Osteocyte (in vitro differentiated cells): ENCODE data around the gene SLIRP. TPM values are rescaled to one million over a fixed set of nuclear protein-coding genes. Genes with fewer than 3 reads are reported as not detected.

Experiments used
- DNase-seq: peaks from one replicate; pipeline ENCODE4 v3.0.0; 2021; ENCODE audit warnings: mixed read lengths; ENCODE audit not compliant: unreplicated experiment; ENCODE audit errors: extremely low spot score
- H3K27ac Mint-ChIP-seq: one replicate; pipeline ENCODE4 v1.8.0; 2021; ENCODE audit warnings: mild to moderate bottlenecking, mixed read lengths; ENCODE audit not compliant: unreplicated experiment
- H3K27me3 Mint-ChIP-seq: one replicate; pipeline ENCODE4 v1.8.0; 2021; ENCODE audit warnings: mixed read lengths; ENCODE audit not compliant: unreplicated experiment
- H3K36me3 Mint-ChIP-seq: one replicate; pipeline ENCODE4 v1.8.0; 2021; ENCODE audit warnings: mixed read lengths; ENCODE audit not compliant: unreplicated experiment
- H3K4me1 Mint-ChIP-seq: one replicate; pipeline ENCODE4 v1.8.0; 2021; ENCODE audit warnings: mixed read lengths; ENCODE audit not compliant: unreplicated experiment
- H3K4me3 Mint-ChIP-seq: one replicate; pipeline ENCODE4 v1.8.0; 2021; ENCODE audit warnings: mild to moderate bottlenecking, moderate library complexity, mixed read lengths; ENCODE audit not compliant: unreplicated experiment
- H3K9me3 Mint-ChIP-seq: one replicate; pipeline ENCODE4 v1.8.0; 2021; ENCODE audit warnings: mixed read lengths; ENCODE audit not compliant: unreplicated experiment
- CTCF ChIP-seq: fragments of 200-600 bp; sonication (generic); IDR thresholded peaks from 2 replicates; pipeline ENCODE4 v1.5.0; 2021; ENCODE audit warnings: antibody characterized with exemption, mild to moderate bottlenecking, moderate library complexity
- total RNA-seq: library from RNA; stranded (reverse); gene quantifications from 2 replicates; pipeline ENCODE4 v1.2.1, GENCODE V29; 2021

SLIRP gene
- total RNA-seq, 1 donor from 2014 or later, result 76.2 TPM

GRCh38 chr14:77714926-77715325 is 7.0 kb downstream of the SLIRP start:
- H3K4me3 Mint-ChIP-seq, result no peak overlapping the region
- DNase-seq, result no peak
- no peaks in the 10 kb centered on the region for H3K27me3 Mint-ChIP-seq
- peaks cover 35% of the 10 kb centered on the region for H3K36me3 Mint-ChIP-seq
- no peak overlapping the region for H3K27ac Mint-ChIP-seq
- H3K9me3 Mint-ChIP-seq, result no peaks in the 10 kb centered on the region
- no peak for TF ChIP-seq CTCF
- H3K4me1 Mint-ChIP-seq, result no peaks in the 10 kb centered on the region

- Mint-ChIP-seq H3K27me3 (no peaks in the 10 kb centered on the region), H3K4me1 (no peaks in the 10 kb centered on the region), H3K9me3 (no peaks in the 10 kb centered on the region), H3K27ac (no peak overlapping the region), H3K4me3 (no peak overlapping the region), H3K36me3 (peaks cover 48% of the 10 kb centered on the region)
- DNase-seq, result no peak
- no peak for TF ChIP-seq CTCF
Observed at GRCh38 chr14:77717608-77718305, 9.9 kb downstream of the SLIRP start.

GRCh38 chr14:77721437-77721836 is 13.5 kb downstream of the SLIRP start:
- Mint-ChIP-seq H3K27me3 (no peaks in the 10 kb centered on the region), H3K4me1 (no peaks in the 10 kb centered on the region), H3K36me3 (peaks cover 53% of the 10 kb centered on the region), H3K9me3 (no peaks in the 10 kb centered on the region), H3K4me3 (no peak overlapping the region), H3K27ac (no peak overlapping the region)
- no peak for DNase-seq
- no peak for TF ChIP-seq CTCF

GRCh38 chr14:77722301-77722700 is 14.4 kb downstream of the SLIRP start:
- Mint-ChIP-seq H3K9me3 (no peaks in the 10 kb centered on the region), H3K4me3 (no peak overlapping the region), H3K4me1 (no peaks in the 10 kb centered on the region), H3K36me3 (peaks cover 55% of the 10 kb centered on the region), H3K27ac (no peak overlapping the region), H3K27me3 (no peaks in the 10 kb centered on the region)
- no peak for TF ChIP-seq CTCF
- DNase-seq, result no peak

GRCh38 chr14:77730976-77731497 is 23.1 kb downstream of the SLIRP start:
- DNase-seq, result no peak

More at GRCh38 chr14:77730976-77731497, 23.1 kb downstream of the SLIRP start:
- H3K9me3 Mint-ChIP-seq, result no peaks in the 10 kb centered on the region
- no peak overlapping the region for H3K27ac Mint-ChIP-seq
- no peak overlapping the region for H3K4me3 Mint-ChIP-seq
- H3K27me3 Mint-ChIP-seq, result no peaks in the 10 kb centered on the region
- no peak for TF ChIP-seq CTCF
- H3K36me3 Mint-ChIP-seq, result peaks cover 66% of the 10 kb centered on the region
- no peaks in the 10 kb centered on the region for H3K4me1 Mint-ChIP-seq
